ENCODE data around the gene ARFGEF3. TPM values are rescaled to one million over a fixed set of nuclear protein-coding genes. Genes with fewer than 3 reads are reported as not detected.

Gene ARFGEF3
- total and polyA plus RNA-seq, 10 of the 15 experiments (the other 5 are each of a cell fraction or from before 2014, with no cell fraction given), result under 0.01 to 0.08 (median 0.02) TPM; not detected in 1

DNA sequence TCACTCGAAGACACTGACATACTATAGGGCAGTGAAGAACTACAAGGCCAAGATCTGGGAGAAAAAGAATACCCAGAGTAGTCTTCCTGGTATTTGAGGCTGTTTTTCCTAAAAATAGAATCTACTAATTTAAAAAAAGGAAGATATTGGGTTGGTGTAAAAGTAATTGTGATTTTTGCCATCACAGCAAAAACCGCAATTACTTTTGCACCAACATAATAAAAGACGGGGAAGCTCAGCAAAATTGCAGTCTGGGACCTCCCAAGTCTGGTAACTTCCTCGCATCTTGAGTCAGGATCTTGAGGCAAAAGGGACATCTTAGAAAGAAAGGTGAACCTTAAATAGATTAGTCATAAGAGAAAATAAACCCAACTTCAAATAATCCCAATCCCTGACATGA is 138.7 kb downstream of the ARFGEF3 start:
- Histone ChIP-seq H3K79me2 (ENCODE audit: control insufficient read depth, insufficient read depth, low read length) (no peaks in the 10 kb centered on the region), H3K9me3 (replicated peaks; ENCODE audit: control insufficient read depth, insufficient read depth, low read length) (no peaks in the 10 kb centered on the region), H4K20me1 (ENCODE audit: control insufficient read depth, insufficient read depth) (no peaks in the 10 kb centered on the region), H3K27me3 (replicated peaks in 1 of 2; ENCODE audit: control insufficient read depth in 2 of 2, insufficient read depth in 2 of 2, low read length in 1 of 2) (no peaks in the 10 kb centered on the region), H3K4me3 (no peak overlapping the region), H3K4me2 (ENCODE audit: control insufficient read depth, insufficient read depth) (no peak overlapping the region), H3K9ac (ENCODE audit: control insufficient read depth, insufficient read depth, low read length) (no peak overlapping the region), H3K36me3 (ENCODE audit: control insufficient read depth in 2 of 2, insufficient read depth in 2 of 2, low read length in 1 of 2) (no peaks in the 10 kb centered on the region), H3K27ac (ENCODE audit: control insufficient read depth, insufficient read depth) (no peak overlapping the region), H2AFZ (ENCODE audit: control insufficient read depth, low read depth, low read length) (no peak overlapping the region), H3K4me1 (ENCODE audit: control insufficient read depth, insufficient read depth, low read length) (no peaks in the 10 kb centered on the region)
- ChIA-PET RAD21 (ENCODE audit: unreplicated experiment) (no interaction called here), POLR2A (no interaction called here), CTCF (no interaction called here), SMC1A (ENCODE audit: uncharacterized antibody, unreplicated experiment) (no interaction called here)
- BruUV-seq (replicated peaks), result no TSS peak
- DNase-seq (ENCODE audit: low read depth, low spot score) (no peak), FAIRE-seq (no peak), ATAC-seq (no peak)
- 19% methylated on average over 4 of the region's 4 CpGs for WGBS (ENCODE audit: insufficient coverage, insufficient replicate concordance, low lambda C conversion rate, missing lambda C conversion rate)
- in situ Hi-C loops (cut with MboI) (no loop called here), intact Hi-C loops (cut with micrococcal nuclease; ENCODE audit: unreplicated experiment) (loop anchor here (10.0 kb wide), 1 partner anchor 204 kb away; no protein-coding TSS in a partner anchor)
- TF ChIP-seq IKZF1 (conservative IDR thresholded peaks at IDR 0.05), result no peak
- no peak for TF ChIP-seq BMI1 (IDR thresholded peaks at IDR 0.05; ENCODE audit: borderline replicate concordance)
- TF ChIP-seq HDGF (IDR thresholded peaks at IDR 0.05), result no peak
- no peak for TF ChIP-seq WRNIP1 (IDR thresholded peaks at IDR 0.05; ENCODE audit: borderline replicate concordance, low read depth, low read length)
- TF ChIP-seq RELA (IDR thresholded peaks at IDR 0.05; ENCODE audit: borderline replicate concordance, partially characterized antibody), result no peak
- no peak for TF ChIP-seq CHD4 (IDR thresholded peaks at IDR 0.05)

DNA sequence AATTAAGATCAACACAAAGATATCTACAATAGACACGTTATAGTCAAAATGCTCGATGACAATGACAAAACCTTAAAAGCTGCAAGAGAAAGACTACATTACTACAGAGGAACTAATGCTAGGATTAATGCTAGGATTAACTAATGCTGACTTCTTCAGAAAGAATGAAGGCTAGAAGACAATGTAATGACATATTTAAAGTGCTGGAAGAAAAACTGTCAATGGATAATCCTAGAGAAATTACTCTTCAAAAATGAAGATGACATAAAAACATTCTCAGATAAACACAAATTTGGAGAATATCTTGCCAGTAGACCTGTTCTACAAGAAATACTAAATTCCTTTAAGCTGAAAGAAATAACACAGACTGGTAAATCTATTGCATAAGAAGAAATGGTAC is 140.8 kb downstream of the ARFGEF3 start:
- ChIA-PET POLR2A (no interaction called here), SMC1A (ENCODE audit: uncharacterized antibody, unreplicated experiment) (interaction anchor here (1.2 kb wide), 2 partner anchors 26 to 187 kb away, joined by 3 read pairs; no protein-coding TSS in a partner anchor), CTCF (interaction anchor here (1.1 kb wide), 1 partner anchor 16 kb away, joined by 3 read pairs; no protein-coding TSS in a partner anchor), RAD21 (ENCODE audit: unreplicated experiment) (no interaction called here)
- BruUV-seq (replicated peaks), result no TSS peak
- Histone ChIP-seq H3K36me3 (ENCODE audit: control insufficient read depth in 2 of 2, insufficient read depth in 2 of 2, low read length in 1 of 2) (no peaks in the 10 kb centered on the region), H3K4me3 (no peak overlapping the region), H4K20me1 (ENCODE audit: control insufficient read depth, insufficient read depth) (no peaks in the 10 kb centered on the region), H3K79me2 (ENCODE audit: control insufficient read depth, insufficient read depth, low read length) (no peaks in the 10 kb centered on the region), H3K9ac (ENCODE audit: control insufficient read depth, insufficient read depth, low read length) (no peak overlapping the region), H2AFZ (ENCODE audit: control insufficient read depth, low read depth, low read length) (no peak overlapping the region), H3K27ac (ENCODE audit: control insufficient read depth, insufficient read depth) (no peak overlapping the region), H3K4me2 (ENCODE audit: control insufficient read depth, insufficient read depth) (no peak overlapping the region), H3K27me3 (replicated peaks in 1 of 2; ENCODE audit: control insufficient read depth in 2 of 2, insufficient read depth in 2 of 2, low read length in 1 of 2) (no peaks in the 10 kb centered on the region), H3K9me3 (replicated peaks; ENCODE audit: control insufficient read depth, insufficient read depth, low read length) (no peaks in the 10 kb centered on the region), H3K4me1 (ENCODE audit: control insufficient read depth, insufficient read depth, low read length) (no peaks in the 10 kb centered on the region)
- in situ Hi-C loops (cut with MboI), result no loop called here
- DNase-seq (ENCODE audit: low read depth, low spot score), result no peak
- no peak for ATAC-seq
- FAIRE-seq, result no peak
- 71% methylated on average over 2 of the region's 2 CpGs for WGBS (ENCODE audit: insufficient coverage, insufficient replicate concordance, low lambda C conversion rate, missing lambda C conversion rate)
- intact Hi-C loops (cut with micrococcal nuclease; ENCODE audit: unreplicated experiment), result loop anchor here (10.0 kb wide), 1 partner anchor 202 kb away; no protein-coding TSS in a partner anchor
- TF ChIP-seq ZNF24 (IDR thresholded peaks at IDR 0.05) (no peak), CBX5 (IDR thresholded peaks at IDR 0.05; ENCODE audit: low read depth) (no peak), POU2F2 (IDR thresholded peaks at IDR 0.05; ENCODE audit: borderline replicate concordance, low read depth, low read length) (no peak), NR2C1 (IDR thresholded peaks at IDR 0.05) (no peak), NFYA (IDR thresholded peaks at IDR 0.05; ENCODE audit: borderline replicate concordance, low read depth, low read length) (no peak), FOXM1 (IDR thresholded peaks at IDR 0.05; ENCODE audit: low read depth, low read length) (no peak), IKZF2 (IDR thresholded peaks at IDR 0.05) (no peak), CBFB (IDR thresholded peaks at IDR 0.05; ENCODE audit: low read depth) (no peak), PAX8 (IDR thresholded peaks at IDR 0.05) (no peak), SREBF1 (IDR thresholded peaks at IDR 0.05; ENCODE audit: low read length) (no peak)
- TF ChIP-seq, protein P1, sequence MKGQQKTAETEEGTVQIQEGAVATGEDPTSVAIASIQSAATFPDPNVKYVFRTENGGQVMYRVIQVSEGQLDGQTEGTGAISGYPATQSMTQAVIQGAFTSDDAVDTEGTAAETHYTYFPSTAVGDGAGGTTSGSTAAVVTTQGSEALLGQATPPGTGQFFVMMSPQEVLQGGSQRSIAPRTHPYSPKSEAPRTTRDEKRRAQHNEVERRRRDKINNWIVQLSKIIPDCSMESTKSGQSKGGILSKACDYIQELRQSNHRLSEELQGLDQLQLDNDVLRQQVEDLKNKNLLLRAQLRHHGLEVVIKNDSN (IDR thresholded peaks at IDR 0.05; ENCODE audit: borderline replicate concordance, extremely low read length, insufficient read depth, low read depth, low read length), result no peak
- TF ChIP-seq, protein P2, sequence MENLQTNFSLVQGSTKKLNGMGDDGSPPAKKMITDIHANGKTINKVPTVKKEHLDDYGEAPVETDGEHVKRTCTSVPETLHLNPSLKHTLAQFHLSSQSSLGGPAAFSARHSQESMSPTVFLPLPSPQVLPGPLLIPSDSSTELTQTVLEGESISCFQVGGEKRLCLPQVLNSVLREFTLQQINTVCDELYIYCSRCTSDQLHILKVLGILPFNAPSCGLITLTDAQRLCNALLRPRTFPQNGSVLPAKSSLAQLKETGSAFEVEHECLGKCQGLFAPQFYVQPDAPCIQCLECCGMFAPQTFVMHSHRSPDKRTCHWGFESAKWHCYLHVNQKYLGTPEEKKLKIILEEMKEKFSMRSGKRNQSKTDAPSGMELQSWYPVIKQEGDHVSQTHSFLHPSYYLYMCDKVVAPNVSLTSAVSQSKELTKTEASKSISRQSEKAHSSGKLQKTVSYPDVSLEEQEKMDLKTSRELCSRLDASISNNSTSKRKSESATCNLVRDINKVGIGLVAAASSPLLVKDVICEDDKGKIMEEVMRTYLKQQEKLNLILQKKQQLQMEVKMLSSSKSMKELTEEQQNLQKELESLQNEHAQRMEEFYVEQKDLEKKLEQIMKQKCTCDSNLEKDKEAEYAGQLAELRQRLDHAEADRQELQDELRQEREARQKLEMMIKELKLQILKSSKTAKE (IDR thresholded peaks at IDR 0.05; ENCODE audit: low read depth, poor library complexity, severe bottlenecking), result no peak

All from GM12878 (cell line).